H1 (cell line): ENCODE measurements around the gene ACAA1. TPM values are rescaled to one million over a fixed set of nuclear protein-coding genes. Genes with fewer than 3 reads are reported as not detected.

Experiments
- CTCF ChIA-PET: fragments of 300-600 bp; sonication (Branson Sonifier 250); formaldehyde crosslinking; loops from one replicate; lab custom pipeline; 2021; ENCODE audit not compliant: partially characterized antibody; lab: Charles Lee
- POLR2A ChIA-PET: fragments of 300-600 bp; sonication (Branson Sonifier 250); formaldehyde crosslinking; loops from one replicate; lab custom pipeline; 2021; ENCODE audit warnings: inconsistent platforms; ENCODE audit not compliant: partially characterized antibody; lab: Charles Lee
- DNase-seq, 2 experiments: peaks; one replicate each; pipeline versions ENCODE4 v3.0.0 to v3.0.0-alpha.2; 2010 to 2022; ENCODE audit warnings: low spot score in 2 of 2, low read depth in 1 of 2, mixed read lengths in 1 of 2
- FAIRE-seq: peaks from 2 replicates; lab custom pipeline; 2011; peaks lifted over from hg19 to GRCh38; lab: Jason Lieb, UNC
- H2AFZ ChIP-seq: 2 replicates; pipeline ENCODE4 v1.8.1; 2012; ENCODE audit warnings: low read length, inconsistent platforms
- H2AK5ac ChIP-seq: 2 replicates; pipeline ENCODE4 v1.6.1; 2013; ENCODE audit warnings: low read depth, low read length
- H2BK120ac ChIP-seq: replicated peaks from 2 replicates; pipeline ENCODE3; 2013; ENCODE audit warnings: low read depth, low read length, inconsistent platforms
- H2BK12ac ChIP-seq: 2 replicates; pipeline ENCODE4 v1.6.1; 2013; ENCODE audit warnings: low read depth, low read length
- H2BK15ac ChIP-seq: 2 replicates; pipeline ENCODE4 v1.6.1; 2013; ENCODE audit warnings: low read length
- H2BK20ac ChIP-seq: 2 replicates; pipeline ENCODE4 v1.6.1; 2013; ENCODE audit warnings: low read length
- H2BK5ac ChIP-seq: 2 replicates; pipeline ENCODE4 v1.6.1; 2013; ENCODE audit warnings: low read depth, low read length
- H3K14ac ChIP-seq: 2 replicates; pipeline ENCODE4 v1.6.1; 2013; ENCODE audit warnings: inconsistent platforms; ENCODE audit not compliant: insufficient read length
- H3K18ac ChIP-seq: 2 replicates; pipeline ENCODE4 v1.6.1; 2013; ENCODE audit warnings: low read length; ENCODE audit errors: extremely low read depth
- H3K23ac ChIP-seq: 2 replicates; pipeline ENCODE4 v1.6.1; 2013; ENCODE audit warnings: inconsistent platforms; ENCODE audit not compliant: insufficient read length
- H3K23me2 ChIP-seq: 2 replicates; pipeline ENCODE4 v1.6.1; 2013; ENCODE audit warnings: low read depth, low read length
- H3K27ac ChIP-seq: 2 replicates; pipeline ENCODE4 v1.6.1; 2011; ENCODE audit warnings: low read depth, low read length, inconsistent platforms
- H3K27me3 ChIP-seq, 4 experiments: replicated peaks in 1 of 4; 1 replicate in 1 of 4; 2 replicates in 3 of 4; pipeline versions ENCODE4 v1.6.1 to v1.8.1; 2011 to 2013; ENCODE audit warnings: low read length in 3 of 4, mild to moderate bottlenecking in 3 of 4, inconsistent platforms in 2 of 4, mixed read lengths in 2 of 4, moderate library complexity in 1 of 4; ENCODE audit not compliant: control insufficient read depth in 3 of 4, insufficient read depth in 3 of 4; ENCODE audit errors: extremely low read depth in 1 of 4
- H3K36me3 ChIP-seq, 4 experiments: 2 replicates each; pipeline versions ENCODE4 v1.6.1 to v1.8.1; 2011 to 2013; ENCODE audit warnings: mild to moderate bottlenecking in 4 of 4, low read length in 3 of 4, moderate library complexity in 2 of 4, control low read depth in 1 of 4, inconsistent platforms in 1 of 4; ENCODE audit not compliant: insufficient read depth in 4 of 4, control insufficient read depth in 2 of 4
- H3K4ac ChIP-seq: replicated peaks from 2 replicates; pipeline ENCODE3; 2013; ENCODE audit warnings: low read length, low read depth, mixed read lengths, inconsistent platforms; ENCODE audit not compliant: insufficient read length
- H3K4me1 ChIP-seq, 4 experiments: replicated peaks in 1 of 4; 1 replicate in 1 of 4; 2 replicates in 3 of 4; pipeline versions ENCODE4 v1.6.1 to v1.8.1; 2011 to 2013; ENCODE audit warnings: low read length in 3 of 4, inconsistent platforms in 2 of 4, mixed read lengths in 1 of 4; ENCODE audit not compliant: insufficient read depth in 4 of 4, control insufficient read depth in 3 of 4
- H3K4me2 ChIP-seq, 2 experiments: 2 replicates each; pipeline versions ENCODE4 v1.6.1 to v1.8.1; 2011 to 2013; ENCODE audit warnings: low read depth in 2 of 2, low read length in 2 of 2, control low read depth in 1 of 2, inconsistent platforms in 1 of 2, mild to moderate bottlenecking in 1 of 2; ENCODE audit not compliant: insufficient read depth in 1 of 2
- H3K4me3 ChIP-seq, 4 experiments: fragments of 200-600, 300-600 bp in 1 of 4; sonication (generic), shearing (Covaris generic), sonication (Bioruptor Twin) in 1 of 4; 2 replicates each; pipeline versions ENCODE4 v1.5.1 to v1.8.1; 2011 to 2016; ENCODE audit warnings: low read length in 4 of 4, low read depth in 3 of 4, control low read depth in 2 of 4, inconsistent platforms in 2 of 4, mild to moderate bottlenecking in 2 of 4, mixed read lengths in 1 of 4, moderate library complexity in 1 of 4; ENCODE audit not compliant: insufficient read depth in 2 of 4; ENCODE audit errors: extremely low read depth in 1 of 4
- H3K56ac ChIP-seq: replicated peaks from 2 replicates; pipeline ENCODE3; 2013; ENCODE audit warnings: low read depth, mild to moderate bottlenecking, mixed read lengths, low read length, inconsistent platforms; ENCODE audit not compliant: insufficient read length
- H3K79me1 ChIP-seq: 2 replicates; pipeline ENCODE4 v1.6.1; 2013; ENCODE audit warnings: low read depth, low read length, control low read depth
- H3K79me2 ChIP-seq, 2 experiments: 2 replicates each; pipeline versions ENCODE4 v1.6.1 to v1.8.1; 2012 to 2013; ENCODE audit warnings: low read length in 2 of 2, mild to moderate bottlenecking in 2 of 2, inconsistent platforms in 1 of 2; ENCODE audit not compliant: insufficient read depth in 2 of 2, control insufficient read depth in 1 of 2
- H3K9ac ChIP-seq, 4 experiments: replicated peaks in 1 of 4; 1 replicate in 1 of 4; 2 replicates in 3 of 4; pipeline versions ENCODE4 v1.6.1 to v1.8.1; 2011 to 2013; ENCODE audit warnings: low read depth in 3 of 4, low read length in 3 of 4, control low read depth in 2 of 4, mild to moderate bottlenecking in 2 of 4, moderate library complexity in 2 of 4, inconsistent platforms in 1 of 4; ENCODE audit errors: extremely low read depth in 1 of 4
- H3K9me3 ChIP-seq, 2 experiments: 2 replicates each; pipeline versions ENCODE4 v1.6.1 to v1.8.1; 2012 to 2013; ENCODE audit warnings: mild to moderate bottlenecking in 2 of 2, moderate library complexity in 2 of 2, control low read depth in 1 of 2, inconsistent platforms in 1 of 2, low read depth in 1 of 2, low read length in 1 of 2, mixed read lengths in 1 of 2; ENCODE audit not compliant: insufficient read depth in 2 of 2
- H4K20me1 ChIP-seq, 2 experiments: replicated peaks in 1 of 2; 2 replicates each; pipeline versions ENCODE3 to v1.8.1; 2011 to 2013; ENCODE audit warnings: inconsistent platforms in 2 of 2, low read length in 2 of 2, mild to moderate bottlenecking in 1 of 2; ENCODE audit not compliant: insufficient read depth in 2 of 2, control insufficient read depth in 1 of 2
- H4K5ac ChIP-seq: 2 replicates; pipeline ENCODE4 v1.6.1; 2013; ENCODE audit warnings: low read length, low read depth, mixed read lengths, inconsistent platforms; ENCODE audit not compliant: insufficient read length
- H4K8ac ChIP-seq: 2 replicates; pipeline ENCODE4 v1.8.0; 2013; ENCODE audit warnings: mild to moderate bottlenecking, moderate library complexity, low read length, inconsistent platforms; ENCODE audit not compliant: insufficient read depth; ENCODE audit errors: extremely low read depth
- H4K91ac ChIP-seq: replicated peaks from 2 replicates; pipeline ENCODE3; 2013; ENCODE audit warnings: low read length, mixed read lengths, inconsistent platforms; ENCODE audit not compliant: insufficient read length
- ASH2L ChIP-seq: fragments of 200-600, 300-600 bp; sonication (generic); IDR thresholded peaks from one replicate; pipeline ENCODE4 v1.7.1; 2017; ENCODE audit warnings: low read length
- BRCA1 ChIP-seq: IDR thresholded peaks from 2 replicates; pipeline ENCODE4 v1.6.1; 2012; ENCODE audit warnings: low read depth, low read length, improper control_type of control experiment
- CHD1 ChIP-seq: IDR thresholded peaks from 2 replicates; pipeline ENCODE4 v1.6.1; 2012; ENCODE audit warnings: low read depth, low read length, improper control_type of control experiment
- CTBP2 ChIP-seq: IDR thresholded peaks from 2 replicates; pipeline ENCODE4 v1.7.0; 2011; ENCODE audit warnings: borderline replicate concordance, mild to moderate bottlenecking, moderate library complexity, mixed read lengths, low read length; ENCODE audit not compliant: insufficient read depth, insufficient read length
- HDAC6 ChIP-seq: IDR thresholded peaks from one replicate; pipeline ENCODE4 v1.7.1; 2012; ENCODE audit warnings: low read depth, mild to moderate bottlenecking, inconsistent platforms, low read length, moderate library complexity
- KDM5A ChIP-seq: fragments of 200-600 bp; IDR thresholded peaks from 2 replicates; pipeline ENCODE4 v1.7.1; 2012; ENCODE audit warnings: mild to moderate bottlenecking, low read length, inconsistent platforms, mixed read lengths
- RFX5 ChIP-seq: IDR thresholded peaks from 2 replicates; pipeline ENCODE4 v1.6.1; 2011; ENCODE audit warnings: low read depth, low read length, improper control_type of control experiment, borderline replicate concordance
- RXRA ChIP-seq: IDR thresholded peaks from 2 replicates; pipeline ENCODE4 v1.6.1; 2011; ENCODE audit warnings: low read depth, mild to moderate bottlenecking, low read length, moderate library complexity; ENCODE audit not compliant: insufficient read depth
- SP1 ChIP-seq: IDR thresholded peaks from 2 replicates; pipeline ENCODE4 v1.6.1; 2011; ENCODE audit warnings: low read depth, low read length
- SP4 ChIP-seq: IDR thresholded peaks from 2 replicates; pipeline ENCODE4 v1.6.1; 2012; ENCODE audit warnings: low read length, inconsistent platforms
- TEAD4 ChIP-seq: IDR thresholded peaks from 2 replicates; pipeline ENCODE4 v1.6.1; 2012; ENCODE audit warnings: low read depth, low read length, inconsistent platforms, mixed read lengths
- WGBS, 2 experiments: shearing (Covaris generic) in 1 of 2; methylation state at CpG; one replicate each; pipeline versions ENCODE4 v1.1.6 to v1.1.7; 2013 to 2015; ENCODE audit warnings: low lambda C conversion rate in 2 of 2, mixed read lengths in 2 of 2, inconsistent platforms in 1 of 2, low coverage in 1 of 2, missing lambda C conversion rate in 1 of 2; ENCODE audit not compliant: insufficient replicate concordance in 2 of 2, insufficient coverage in 1 of 2, insufficient read length in 1 of 2; ENCODE audit errors: extremely low coverage in 1 of 2, missing lambda C conversion rate in 1 of 2; 5-methylcytosine and 5-hydroxymethylcytosine counted together
- polyA plus RNA-seq, 7 experiments: library from polyadenylated mRNA; depleted of rRNA in 3 of 7; stranded (reverse) in 5 of 7; unstranded in 2 of 7; fragments of >200 nt in 5 of 7; fragments of 200-250 nt in 2 of 7; gene quantifications; 1 replicate in 5 of 7; 2 replicates in 1 of 7; 4 replicates in 1 of 7; pipeline versions ENCODE4 v1.2.1 to v1.2.3, GENCODE V29; 2011 to 2013; ENCODE audit warnings: missing spikeins in 2 of 7, mixed read lengths in 2 of 7
- total RNA-seq: library from RNA; stranded (reverse); fragmentation: NEBNext Ultra II Directional; extraction: Animal tissue kit (Norgen Biotek cat#: 25700); gene quantifications from 2 replicates; pipeline ENCODE4 v1.2.1, GENCODE V29; 2021
- TF ChIP-seq, protein P1 (sequence below), 3 experiments: IDR thresholded peaks; 1 replicate in 2 of 3; 2 replicates in 1 of 3; pipeline versions ENCODE4 v1.5.1 to v1.6.1; 2011; ENCODE audit warnings: low read length in 3 of 3, mild to moderate bottlenecking in 3 of 3, inconsistent platforms in 2 of 3, low read depth in 1 of 3, moderate library complexity in 1 of 3; ENCODE audit not compliant: insufficient read depth in 1 of 3; ENCODE audit errors: control extremely low read depth in 1 of 3

ACAA1 gene
- total and polyA plus RNA-seq, 2 of the 8 experiments (the other 6 are each of a cell fraction or from before 2014, with no cell fraction given), result 23.1 to 34.8 TPM

DNA sequence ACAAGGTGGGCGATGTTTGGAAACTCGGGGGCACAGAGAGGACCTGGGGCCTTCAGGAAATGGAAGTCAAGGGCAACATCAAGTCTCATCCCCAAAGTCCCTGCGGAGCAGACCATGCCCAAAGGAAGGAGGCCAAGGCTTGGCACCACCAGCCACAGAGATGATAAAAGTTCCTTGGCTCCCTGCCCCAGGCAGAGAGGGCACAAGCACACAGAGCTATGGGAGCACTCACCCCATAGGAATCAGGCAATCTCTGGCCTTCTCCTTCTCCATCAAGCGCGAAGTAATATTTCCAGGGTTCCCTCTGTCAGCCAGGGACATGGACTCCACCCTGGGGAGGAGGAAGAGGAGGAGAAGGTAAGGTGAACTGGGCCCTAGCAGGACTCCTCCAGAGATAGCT, 7.9 kb downstream of the ACAA1 start:
- H3K79me2 ChIP-seq, result no peaks in the 10 kb centered on the region
- no peak overlapping the region for H2BK5ac ChIP-seq
- H3K4me3 ChIP-seq, result no peak overlapping the region
- no peak overlapping the region for H3K18ac ChIP-seq
- H4K5ac ChIP-seq, result no peak overlapping the region
- H3K79me1 ChIP-seq, result no peaks in the 10 kb centered on the region
- H2BK120ac ChIP-seq, result no peak overlapping the region
- no peak overlapping the region for H3K27ac ChIP-seq
- peaks cover 31 to 56% (median 50%) of the 10 kb centered on the region in 4 experiments for H3K36me3 ChIP-seq
- H2AFZ ChIP-seq, result no peak overlapping the region
- H3K9ac ChIP-seq, result no peak overlapping the region
- no peak overlapping the region for H3K23ac ChIP-seq
- H3K27me3 ChIP-seq, result no peaks in the 10 kb centered on the region
- FAIRE-seq, result no peak
- no peak overlapping the region for H2BK15ac ChIP-seq
- no peak overlapping the region for H3K56ac ChIP-seq
- H4K91ac ChIP-seq, result no peak overlapping the region
- H3K9me3 ChIP-seq, result no peaks in the 10 kb centered on the region
- no peak overlapping the region for H3K4me2 ChIP-seq
- peaks cover 10 to 23% of the 10 kb centered on the region in 2 experiments for H4K20me1 ChIP-seq
- WGBS, 2 experiments, result 88% methylated on average over 5 of the region's 5 CpGs; no CpG with 5 or more reads in 1 of the 2 experiments
- H3K14ac ChIP-seq, result no peak overlapping the region
- ChIA-PET CTCF (interaction anchor here (0.6 to 9.6 kb wide), 4 partner anchors 10 to 85 kb away, joined by 3 to 105 read pairs (median 6); no protein-coding TSS in a partner anchor), POLR2A (no interaction called here)
- H3K4me1 ChIP-seq, result 0 out of 7 replicates have a peak, but pooled peaks cover 0 to 3% (median under 1%) of the 10 kb centered on the region in 4 experiments
- no peak overlapping the region; the same call in 1 of the 2 replicates for H4K8ac ChIP-seq
- H3K4ac ChIP-seq, result no peak overlapping the region
- H3K23me2 ChIP-seq, result no peaks in the 10 kb centered on the region
- no peak overlapping the region for H2BK12ac ChIP-seq
- no peak overlapping the region for H2BK20ac ChIP-seq
- H2AK5ac ChIP-seq, result no peak overlapping the region
- no peak for DNase-seq
- TF ChIP-seq TEAD4, result no peak
- TF ChIP-seq BRCA1, result no peak
- no peak for TF ChIP-seq SP4
- no peak for TF ChIP-seq CTBP2
- no peak for TF ChIP-seq CHD1
- TF ChIP-seq RFX5, result no peak
- TF ChIP-seq, protein P1, sequence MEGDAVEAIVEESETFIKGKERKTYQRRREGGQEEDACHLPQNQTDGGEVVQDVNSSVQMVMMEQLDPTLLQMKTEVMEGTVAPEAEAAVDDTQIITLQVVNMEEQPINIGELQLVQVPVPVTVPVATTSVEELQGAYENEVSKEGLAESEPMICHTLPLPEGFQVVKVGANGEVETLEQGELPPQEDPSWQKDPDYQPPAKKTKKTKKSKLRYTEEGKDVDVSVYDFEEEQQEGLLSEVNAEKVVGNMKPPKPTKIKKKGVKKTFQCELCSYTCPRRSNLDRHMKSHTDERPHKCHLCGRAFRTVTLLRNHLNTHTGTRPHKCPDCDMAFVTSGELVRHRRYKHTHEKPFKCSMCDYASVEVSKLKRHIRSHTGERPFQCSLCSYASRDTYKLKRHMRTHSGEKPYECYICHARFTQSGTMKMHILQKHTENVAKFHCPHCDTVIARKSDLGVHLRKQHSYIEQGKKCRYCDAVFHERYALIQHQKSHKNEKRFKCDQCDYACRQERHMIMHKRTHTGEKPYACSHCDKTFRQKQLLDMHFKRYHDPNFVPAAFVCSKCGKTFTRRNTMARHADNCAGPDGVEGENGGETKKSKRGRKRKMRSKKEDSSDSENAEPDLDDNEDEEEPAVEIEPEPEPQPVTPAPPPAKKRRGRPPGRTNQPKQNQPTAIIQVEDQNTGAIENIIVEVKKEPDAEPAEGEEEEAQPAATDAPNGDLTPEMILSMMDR (IDR thresholded peaks at IDR 0.05; ENCODE audit: control extremely low read depth in 1 of 3, insufficient read depth in 1 of 3, low read depth in 1 of 3, low read length in 3 of 3), result no peak
- no peak for TF ChIP-seq ASH2L
- TF ChIP-seq SP1, result no peak
- TF ChIP-seq KDM5A, result no peak
- no peak for TF ChIP-seq HDAC6
- TF ChIP-seq RXRA, result no peak
